ENCODE results near the gene RAB11FIP3. TPM values are rescaled to one million over a fixed set of nuclear protein-coding genes. Genes with fewer than 3 reads are reported as not detected.

The RAB11FIP3 gene
- total and polyA plus RNA-seq, 2 of the 13 experiments (the other 11 are each of a cell fraction or from before 2014, with no cell fraction given): 34.3 to 57.6 TPM

GRCh38 chr16:503150-504071, 78.0 kb downstream of the RAB11FIP3 start:
- ChIA-PET CTCF (ENCODE audit: low intra/inter-chr PET ratio, low total read pairs) (no interaction called here), POLR2A (interaction anchor here (1.6 to 2.8 kb wide), 6 partner anchors 13 to 107 kb away, joined by 3 to 35 read pairs (median 5); partner anchors contain the start of genes CAPN15, DECR2 and NHLRC4)
- Histone ChIP-seq H3K27ac (ENCODE audit: extremely low read length, insufficient read depth, low read length) (peak overlapping the region; percentile 93), H3K79me2 (ENCODE audit: insufficient read depth, low read length) (peaks cover 5% of the 10 kb centered on the region), H3K27me3 (ENCODE audit: control insufficient read depth in 1 of 2, insufficient read depth in 2 of 2, low read length in 2 of 2) (no peaks in the 10 kb centered on the region), H3K4me2 (ENCODE audit: low read depth, low read length) (peak overlapping the region; percentile 89), H3K9ac (ENCODE audit: insufficient read depth, low read depth, low read length) (peak overlapping the region; percentile 80), H2AFZ (ENCODE audit: low read length) (no peak overlapping the region), H3K4me3 (replicated peaks in 1 of 3; ENCODE audit: insufficient read depth in 1 of 3, low read depth in 2 of 3, low read length in 3 of 3) (peak overlapping the region; percentile 24 to 65 (median 44)), H3K9me3 (ENCODE audit: low read length) (no peaks in the 10 kb centered on the region), H4K20me1 (ENCODE audit: insufficient read depth, low read length) (no peaks in the 10 kb centered on the region), H3K36me3 (replicated peaks in 1 of 2; ENCODE audit: control insufficient read depth in 1 of 2, insufficient read depth in 2 of 2, low read length in 2 of 2) (peaks cover 11 to 28% of the 10 kb centered on the region in 2 experiments; a peak in 3 of 5 replicates), H3K4me1 (ENCODE audit: insufficient read depth, low read length) (peaks cover 70% of the 10 kb centered on the region)
- WGBS (ENCODE audit: low lambda C conversion rate): 87% methylated on average over 7 of the region's 23 CpGs
- no TSS peak for BruUV-seq (replicated peaks)
- ATAC-seq (peak; percentile 5), FAIRE-seq (no peak), DNase-seq (ENCODE audit: low spot score) (no peak)
- in situ Hi-C loops (cut with HindIII; ENCODE audit: extremely low pct_ligation_motif_present, low pct_unique_long_range_greater_than_20kb): no loop called here
- intact Hi-C loops (cut with micrococcal nuclease; ENCODE audit: unreplicated experiment): no loop called here
- no peak for TF ChIP-seq MLLT10 (CRISPR knock-in tag; IDR thresholded peaks at IDR 0.05)
- TF ChIP-seq RERE (CRISPR knock-in tag; IDR thresholded peaks at IDR 0.05; ENCODE audit: low read depth): no peak
- no peak for TF ChIP-seq ZSCAN12 (CRISPR knock-in tag; IDR thresholded peaks at IDR 0.05)
- TF ChIP-seq ZNF496 (CRISPR knock-in tag; IDR thresholded peaks at IDR 0.05; ENCODE audit: insufficient replicate concordance): no peak
- no peak for TF ChIP-seq HNRNPK (IDR thresholded peaks at IDR 0.05; ENCODE audit: low read depth, low read length, poor library complexity, severe bottlenecking)
- TF ChIP-seq ZC3H13 (CRISPR knock-in tag; IDR thresholded peaks at IDR 0.05): 0 out of 2 replicates have a peak, but pooled peaks have one; percentile 67
- TF ChIP-seq ZBTB33 (CRISPR knock-in tag; IDR thresholded peaks at IDR 0.05): peak; percentile 57; the same call in 1 of the 2 replicates
- TF ChIP-seq SP140L (CRISPR knock-in tag; IDR thresholded peaks at IDR 0.05; ENCODE audit: borderline replicate concordance): no peak
- no peak for TF ChIP-seq MTERF4 (CRISPR knock-in tag; IDR thresholded peaks at IDR 0.05)
- TF ChIP-seq ZFYVE20 (CRISPR knock-in tag; IDR thresholded peaks at IDR 0.05; ENCODE audit: borderline replicate concordance, low read depth): no peak
- TF ChIP-seq KLF16 (CRISPR knock-in tag; IDR thresholded peaks at IDR 0.05): no peak
